A549 (cell line): ENCODE data around the gene IPO11.

Source experiments
- KDM5A ChIP-seq: fragments of 200-600 bp; sonication (generic); IDR thresholded peaks from 2 replicates; pipeline ENCODE4 v1.6.1; 2016; ENCODE audit warnings: antibody characterized with exemption, mild to moderate bottlenecking
- POLR2A ChIP-seq: IDR thresholded peaks from 2 replicates; pipeline ENCODE4 v1.6.1; 2012; ENCODE audit warnings: mild to moderate bottlenecking, low read length
- RFX5 ChIP-seq: fragments of 450-650 bp; IDR thresholded peaks from 2 replicates; pipeline ENCODE4 v1.7.1; 2014; ENCODE audit warnings: antibody characterized with exemption, mild to moderate bottlenecking, moderate library complexity
- RNF2 ChIP-seq: fragments of 200-600 bp; sonication (generic); IDR thresholded peaks from 2 replicates; pipeline ENCODE4 v1.6.1; 2016; ENCODE audit warnings: low read depth, mild to moderate bottlenecking, antibody characterized with exemption, moderate library complexity, borderline replicate concordance
- TFCP2L1 ChIP-seq: fragments of 250-450 bp; sonication (Bioruptor Pico); IDR thresholded peaks from 2 replicates; pipeline ENCODE4 v1.5.0; 2021; ENCODE audit warnings: mild to moderate bottlenecking
- TF ChIP-seq, protein P1 (sequence below): fragments of >200 bp; sonication (Bioruptor Twin); formaldehyde crosslinking; IDR thresholded peaks from 3 replicates; pipeline ENCODE4 v1.5.1; 2016
- TF ChIP-seq, protein P2 (sequence below): IDR thresholded peaks from 2 replicates; pipeline ENCODE4 v1.6.1; 2012
- TF ChIP-seq, protein P3 (sequence below): IDR thresholded peaks from 2 replicates; pipeline ENCODE4 v1.6.1; 2012; ENCODE audit warnings: low read depth, borderline replicate concordance

DNA sequence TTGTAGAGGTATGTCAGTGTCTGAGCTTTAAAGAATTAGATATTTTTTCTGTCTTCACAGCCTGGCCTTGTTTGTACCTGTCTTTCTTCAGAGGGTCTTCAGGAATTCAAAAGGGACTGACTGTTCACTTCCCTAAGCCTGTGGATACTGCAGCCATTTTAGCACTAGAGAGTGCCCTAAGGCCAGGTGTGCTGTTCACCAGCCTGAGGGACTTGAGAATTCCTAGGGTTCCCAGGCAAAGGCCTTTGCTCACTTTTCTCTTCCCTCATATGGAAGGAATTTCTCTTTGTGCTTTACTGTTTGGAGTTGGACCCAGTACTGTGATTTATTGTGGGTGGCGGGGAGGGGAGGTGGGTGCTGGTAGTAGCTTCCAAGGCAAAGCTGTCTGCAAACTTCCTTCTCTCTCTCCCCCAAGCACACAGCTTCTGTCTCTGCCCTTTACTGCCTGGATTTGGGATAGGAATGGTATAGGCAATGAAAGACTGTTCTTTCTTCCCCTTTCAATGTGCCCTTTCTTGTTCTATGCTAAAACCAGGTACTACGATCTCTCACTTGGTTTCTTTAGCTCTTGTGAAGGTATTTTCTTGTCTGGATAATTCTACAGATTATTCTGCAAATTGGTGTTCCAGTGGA is 156.4 kb downstream of the IPO11 start:
- no peak for TF ChIP-seq POLR2A
- TF ChIP-seq, protein P1, sequence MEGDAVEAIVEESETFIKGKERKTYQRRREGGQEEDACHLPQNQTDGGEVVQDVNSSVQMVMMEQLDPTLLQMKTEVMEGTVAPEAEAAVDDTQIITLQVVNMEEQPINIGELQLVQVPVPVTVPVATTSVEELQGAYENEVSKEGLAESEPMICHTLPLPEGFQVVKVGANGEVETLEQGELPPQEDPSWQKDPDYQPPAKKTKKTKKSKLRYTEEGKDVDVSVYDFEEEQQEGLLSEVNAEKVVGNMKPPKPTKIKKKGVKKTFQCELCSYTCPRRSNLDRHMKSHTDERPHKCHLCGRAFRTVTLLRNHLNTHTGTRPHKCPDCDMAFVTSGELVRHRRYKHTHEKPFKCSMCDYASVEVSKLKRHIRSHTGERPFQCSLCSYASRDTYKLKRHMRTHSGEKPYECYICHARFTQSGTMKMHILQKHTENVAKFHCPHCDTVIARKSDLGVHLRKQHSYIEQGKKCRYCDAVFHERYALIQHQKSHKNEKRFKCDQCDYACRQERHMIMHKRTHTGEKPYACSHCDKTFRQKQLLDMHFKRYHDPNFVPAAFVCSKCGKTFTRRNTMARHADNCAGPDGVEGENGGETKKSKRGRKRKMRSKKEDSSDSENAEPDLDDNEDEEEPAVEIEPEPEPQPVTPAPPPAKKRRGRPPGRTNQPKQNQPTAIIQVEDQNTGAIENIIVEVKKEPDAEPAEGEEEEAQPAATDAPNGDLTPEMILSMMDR: no peak
- no peak for TF ChIP-seq KDM5A
- no peak for TF ChIP-seq RFX5
- TF ChIP-seq, protein P2, sequence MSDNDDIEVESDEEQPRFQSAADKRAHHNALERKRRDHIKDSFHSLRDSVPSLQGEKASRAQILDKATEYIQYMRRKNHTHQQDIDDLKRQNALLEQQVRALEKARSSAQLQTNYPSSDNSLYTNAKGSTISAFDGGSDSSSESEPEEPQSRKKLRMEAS: no peak
- TF ChIP-seq TFCP2L1 (CRISPR knock-in tag): no peak
- TF ChIP-seq, protein P3, sequence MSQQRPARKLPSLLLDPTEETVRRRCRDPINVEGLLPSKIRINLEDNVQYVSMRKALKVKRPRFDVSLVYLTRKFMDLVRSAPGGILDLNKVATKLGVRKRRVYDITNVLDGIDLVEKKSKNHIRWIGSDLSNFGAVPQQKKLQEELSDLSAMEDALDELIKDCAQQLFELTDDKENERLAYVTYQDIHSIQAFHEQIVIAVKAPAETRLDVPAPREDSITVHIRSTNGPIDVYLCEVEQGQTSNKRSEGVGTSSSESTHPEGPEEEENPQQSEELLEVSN: no peak
- TF ChIP-seq RNF2: no peak
